IPS DF 4.7 (cell line): ENCODE measurements around the gene TBC1D24.
"Not testable (repeated sequence)": the region's sequence is repeated elsewhere in the genome, so short reads cannot be mapped to it uniquely, and the experiment has no call there.

Source experiments
- DNase-seq: peaks from one replicate; pipeline ENCODE4 v3.0.0-alpha.2; 2013; ENCODE audit warnings: low spot score; ENCODE audit errors: extremely low read depth

TBC1D24 gene

GRCh38 chr16:2531696-2532493 is 57.0 kb downstream of the TBC1D24 start:
- no peak for DNase-seq

- DNase-seq: no peak
Measured at GRCh38 chr16:2532494-2533141, 57.7 kb downstream of the TBC1D24 start.

- not testable (repeated sequence) for DNase-seq
Measured at GRCh38 chr16:2533142-2533755, 58.3 kb downstream of the TBC1D24 start.

- no peak for DNase-seq
Measured at GRCh38 chr16:2533912-2534311, 59.0 kb downstream of the TBC1D24 start.

GRCh38 chr16:2534335-2534734 is 59.4 kb downstream of the TBC1D24 start:
- DNase-seq: not testable (repeated sequence)

- no peak for DNase-seq
Measured at GRCh38 chr16:2535625-2536013, 60.7 kb downstream of the TBC1D24 start.

- no peak for DNase-seq
Measured at GRCh38 chr16:2537451-2538379, 62.8 kb downstream of the TBC1D24 start, which contains the start of gene PDPK1. TSS of gene PDPK1 (plus strand) at chr16:2538021. CDS start at chr16:2538113, 92 bp downstream.

GRCh38 chr16:2539192-2539844 is 64.4 kb downstream of the TBC1D24 start:
- not testable (repeated sequence) for DNase-seq

- DNase-seq: not testable (repeated sequence)
Measured at GRCh38 chr16:2539845-2540458, 65.0 kb downstream of the TBC1D24 start.

- DNase-seq: not testable (repeated sequence)
Measured at GRCh38 chr16:2540912-2541311, 66.0 kb downstream of the TBC1D24 start.

GRCh38 chr16:2541409-2541808 is 66.5 kb downstream of the TBC1D24 start:
- not testable (repeated sequence) for DNase-seq

- DNase-seq: not testable (repeated sequence)
Measured at GRCh38 chr16:2543771-2544170, 68.8 kb downstream of the TBC1D24 start.

GRCh38 chr16:2550283-2550878 is 75.5 kb downstream of the TBC1D24 start:
- not testable (repeated sequence) for DNase-seq

- DNase-seq: not testable (repeated sequence)
Measured at GRCh38 chr16:2551420-2551889, 76.5 kb downstream of the TBC1D24 start.

GRCh38 chr16:2554709-2555425 is 79.9 kb downstream of the TBC1D24 start:
- DNase-seq: not testable (repeated sequence)
